ENCODE results near the gene SAP25.

The SAP25 gene

GRCh38 chr7:100603726-100604027, 30.0 kb upstream of the SAP25 start:
- TF ChIP-seq YY1 (IDR thresholded peaks at IDR 0.05; ENCODE audit: insufficient read depth, insufficient read length) (no peak), SUZ12 (IDR thresholded peaks at IDR 0.05; ENCODE audit: extremely low read depth, insufficient read depth, insufficient read length) (no peak), ZNF274 (IDR thresholded peaks at IDR 0.05; ENCODE audit: low read depth, low read length) (no peak)
- peaks cover 17% of the 10 kb centered on the region for H3K36me3 ChIP-seq (ENCODE audit: insufficient read depth, insufficient read length, low read length)
- peaks cover 11% of the 10 kb centered on the region for H3K4me1 ChIP-seq (ENCODE audit: insufficient read depth, insufficient read length)
- H3K27me3 ChIP-seq (ENCODE audit: insufficient read depth, insufficient read length), result peaks cover 6% of the 10 kb centered on the region
- H3K9ac ChIP-seq (ENCODE audit: insufficient read length, low read depth), result peak overlapping the region; percentile 81
- peak overlapping the region; percentile 55 for H3K4me3 ChIP-seq (ENCODE audit: insufficient read length, low read depth)
- DNase-seq (ENCODE audit: low read depth, low spot score), result no peak
- H3K9me3 ChIP-seq (ENCODE audit: insufficient read depth, low read length), result no peaks in the 10 kb centered on the region

- Histone ChIP-seq H3K4me1 (ENCODE audit: insufficient read depth, insufficient read length) (peaks cover 11% of the 10 kb centered on the region), H3K36me3 (ENCODE audit: insufficient read depth, insufficient read length, low read length) (peaks cover 17% of the 10 kb centered on the region), H3K9me3 (ENCODE audit: insufficient read depth, low read length) (no peaks in the 10 kb centered on the region), H3K4me3 (ENCODE audit: insufficient read length, low read depth) (peak overlapping the region; percentile 55), H3K27me3 (ENCODE audit: insufficient read depth, insufficient read length) (peaks cover 6% of the 10 kb centered on the region), H3K9ac (ENCODE audit: insufficient read length, low read depth) (peak overlapping the region; percentile 81)
- DNase-seq (ENCODE audit: low read depth, low spot score), result peak; percentile 80
- TF ChIP-seq YY1 (IDR thresholded peaks at IDR 0.05; ENCODE audit: insufficient read depth, insufficient read length), result no peak
- TF ChIP-seq ZNF274 (IDR thresholded peaks at IDR 0.05; ENCODE audit: low read depth, low read length), result no peak
- no peak for TF ChIP-seq SUZ12 (IDR thresholded peaks at IDR 0.05; ENCODE audit: extremely low read depth, insufficient read depth, insufficient read length)
These were observed 29.4 kb upstream of the SAP25 start for GRCh38 chr7:100602889-100603725.

GRCh38 chr7:100600730-100601038, 27.0 kb upstream of the SAP25 start:
- Histone ChIP-seq H3K27me3 (ENCODE audit: insufficient read depth, insufficient read length) (peaks cover 6% of the 10 kb centered on the region), H3K4me1 (ENCODE audit: insufficient read depth, insufficient read length) (peaks cover 10% of the 10 kb centered on the region), H3K36me3 (ENCODE audit: insufficient read depth, insufficient read length, low read length) (peaks cover 6% of the 10 kb centered on the region), H3K9me3 (ENCODE audit: insufficient read depth, low read length) (no peaks in the 10 kb centered on the region), H3K9ac (ENCODE audit: insufficient read length, low read depth) (no peak overlapping the region), H3K4me3 (ENCODE audit: insufficient read length, low read depth) (no peak overlapping the region)
- DNase-seq (ENCODE audit: low read depth, low spot score), result no peak
- TF ChIP-seq ZNF274 (IDR thresholded peaks at IDR 0.05; ENCODE audit: low read depth, low read length), result no peak
- no peak for TF ChIP-seq SUZ12 (IDR thresholded peaks at IDR 0.05; ENCODE audit: extremely low read depth, insufficient read depth, insufficient read length)
- TF ChIP-seq YY1 (IDR thresholded peaks at IDR 0.05; ENCODE audit: insufficient read depth, insufficient read length), result no peak

GRCh38 chr7:100599911-100600729, 26.4 kb upstream of the SAP25 start:
- H3K9me3 ChIP-seq (ENCODE audit: insufficient read depth, low read length), result no peaks in the 10 kb centered on the region
- H3K9ac ChIP-seq (ENCODE audit: insufficient read length, low read depth), result no peak overlapping the region
- DNase-seq (ENCODE audit: low read depth, low spot score), result no peak
- H3K4me3 ChIP-seq (ENCODE audit: insufficient read length, low read depth), result no peak overlapping the region
- TF ChIP-seq YY1 (IDR thresholded peaks at IDR 0.05; ENCODE audit: insufficient read depth, insufficient read length), result no peak
- TF ChIP-seq ZNF274 (IDR thresholded peaks at IDR 0.05; ENCODE audit: low read depth, low read length), result no peak
- TF ChIP-seq SUZ12 (IDR thresholded peaks at IDR 0.05; ENCODE audit: extremely low read depth, insufficient read depth, insufficient read length), result no peak
- H3K36me3 ChIP-seq (ENCODE audit: insufficient read depth, insufficient read length, low read length), result peaks cover 9% of the 10 kb centered on the region
- H3K4me1 ChIP-seq (ENCODE audit: insufficient read depth, insufficient read length), result peaks cover 9% of the 10 kb centered on the region
- peaks cover 2% of the 10 kb centered on the region for H3K27me3 ChIP-seq (ENCODE audit: insufficient read depth, insufficient read length)

DNA sequence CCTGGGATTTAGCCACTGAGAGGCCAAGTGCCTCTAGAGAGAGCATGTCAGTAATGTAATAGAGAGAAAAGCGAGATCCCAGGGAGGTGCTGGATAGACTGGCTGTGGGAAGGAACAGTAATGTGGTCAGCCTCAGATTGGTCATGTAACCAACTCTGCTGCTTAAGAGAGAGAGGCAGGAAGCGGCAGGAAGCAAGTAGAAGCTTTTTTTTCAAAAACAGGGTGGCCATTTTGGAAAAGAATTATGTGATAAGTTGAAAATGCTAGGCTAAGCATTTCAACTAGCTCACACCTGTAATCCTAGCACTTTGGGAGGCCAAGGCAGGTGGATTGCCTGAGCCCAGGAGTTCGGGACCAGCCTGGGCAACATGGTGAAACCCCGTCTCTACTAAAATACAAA, 24.7 kb upstream of the SAP25 start:
- H3K9me3 ChIP-seq (ENCODE audit: insufficient read depth, low read length), result no peaks in the 10 kb centered on the region
- no peak for TF ChIP-seq SUZ12 (IDR thresholded peaks at IDR 0.05; ENCODE audit: extremely low read depth, insufficient read depth, insufficient read length)
- TF ChIP-seq ZNF274 (IDR thresholded peaks at IDR 0.05; ENCODE audit: low read depth, low read length), result no peak
- no peak for TF ChIP-seq YY1 (IDR thresholded peaks at IDR 0.05; ENCODE audit: insufficient read depth, insufficient read length)
- H3K36me3 ChIP-seq (ENCODE audit: insufficient read depth, insufficient read length, low read length), result peaks cover 9% of the 10 kb centered on the region
- H3K27me3 ChIP-seq (ENCODE audit: insufficient read depth, insufficient read length), result no peaks in the 10 kb centered on the region
- no peak overlapping the region for H3K9ac ChIP-seq (ENCODE audit: insufficient read length, low read depth)
- no peak for DNase-seq (ENCODE audit: low read depth, low spot score)
- no peak overlapping the region for H3K4me3 ChIP-seq (ENCODE audit: insufficient read length, low read depth)
- peaks cover 9% of the 10 kb centered on the region for H3K4me1 ChIP-seq (ENCODE audit: insufficient read depth, insufficient read length)

DNA sequence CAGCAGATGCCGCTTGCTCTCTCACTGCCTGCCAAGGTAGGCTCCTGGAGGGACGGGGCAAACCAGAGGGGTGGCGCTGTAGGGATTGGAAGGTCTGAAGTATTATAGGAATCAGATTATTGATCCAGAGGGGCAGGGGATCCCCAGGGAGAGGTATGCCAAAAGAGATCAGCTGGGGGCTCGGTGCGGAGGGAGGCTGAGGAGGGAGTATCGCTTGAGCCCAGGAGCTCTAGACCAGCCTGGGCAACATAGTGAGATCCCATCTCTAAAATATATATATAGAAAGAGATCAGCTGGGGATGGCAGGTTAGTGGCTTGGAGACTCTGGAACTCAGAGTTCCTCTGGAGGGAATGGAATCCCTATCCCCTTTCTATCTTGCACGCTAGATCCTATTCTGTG, 21.5 kb upstream of the SAP25 start:
- H3K4me3 ChIP-seq (ENCODE audit: insufficient read length, low read depth), result no peak overlapping the region
- peaks cover 9% of the 10 kb centered on the region for H3K36me3 ChIP-seq (ENCODE audit: insufficient read depth, insufficient read length, low read length)
- no peaks in the 10 kb centered on the region for H3K27me3 ChIP-seq (ENCODE audit: insufficient read depth, insufficient read length)
- no peaks in the 10 kb centered on the region for H3K9me3 ChIP-seq (ENCODE audit: insufficient read depth, low read length)
- peaks cover 12% of the 10 kb centered on the region for H3K4me1 ChIP-seq (ENCODE audit: insufficient read depth, insufficient read length)
- TF ChIP-seq SUZ12 (IDR thresholded peaks at IDR 0.05; ENCODE audit: extremely low read depth, insufficient read depth, insufficient read length), result no peak
- TF ChIP-seq ZNF274 (IDR thresholded peaks at IDR 0.05; ENCODE audit: low read depth, low read length), result no peak
- TF ChIP-seq YY1 (IDR thresholded peaks at IDR 0.05; ENCODE audit: insufficient read depth, insufficient read length), result no peak
- no peak overlapping the region for H3K9ac ChIP-seq (ENCODE audit: insufficient read length, low read depth)
- DNase-seq (ENCODE audit: low read depth, low spot score), result no peak

- TF ChIP-seq YY1 (IDR thresholded peaks at IDR 0.05; ENCODE audit: insufficient read depth, insufficient read length), result no peak
- no peak for TF ChIP-seq SUZ12 (IDR thresholded peaks at IDR 0.05; ENCODE audit: extremely low read depth, insufficient read depth, insufficient read length)
- TF ChIP-seq ZNF274 (IDR thresholded peaks at IDR 0.05; ENCODE audit: low read depth, low read length), result no peak
- Histone ChIP-seq H3K36me3 (ENCODE audit: insufficient read depth, insufficient read length, low read length) (peaks cover 9% of the 10 kb centered on the region), H3K27me3 (ENCODE audit: insufficient read depth, insufficient read length) (no peaks in the 10 kb centered on the region), H3K9me3 (ENCODE audit: insufficient read depth, low read length) (no peaks in the 10 kb centered on the region), H3K9ac (ENCODE audit: insufficient read length, low read depth) (no peak overlapping the region), H3K4me1 (ENCODE audit: insufficient read depth, insufficient read length) (peaks cover 12% of the 10 kb centered on the region), H3K4me3 (ENCODE audit: insufficient read length, low read depth) (no peak overlapping the region)
- DNase-seq (ENCODE audit: low read depth, low spot score), result no peak
These were observed 17.9 kb upstream of the SAP25 start for GRCh38 chr7:100591596-100591995.
